HEK293 (cell line): ENCODE results near the gene RDM1.

Experiments used
- HOXD13 ChIP-seq: sonication (generic); formaldehyde crosslinking; IDR thresholded peaks from 2 replicates; pipeline ENCODE4 v1.8.0; 2022; ENCODE audit warnings: missing genetic modification reagents, borderline replicate concordance
- RBAK ChIP-seq: fragments of 450-650 bp; formaldehyde crosslinking; IDR thresholded peaks from 2 replicates; pipeline ENCODE4 v1.5.1; 2016; ENCODE audit warnings: missing biosample characterization, missing genetic modification characterization
- SP7 ChIP-seq: fragments of 450-650 bp; formaldehyde crosslinking; IDR thresholded peaks from 2 replicates; pipeline ENCODE4 v1.5.1; 2016; ENCODE audit warnings: missing biosample characterization, missing genetic modification characterization
- YY1 ChIP-seq: fragments of 450-650 bp; formaldehyde crosslinking; IDR thresholded peaks from 2 replicates; pipeline ENCODE4 v1.5.1; 2018; ENCODE audit warnings: missing biosample characterization, missing genetic modification characterization
- ZBTB8A ChIP-seq: fragments of 450-650 bp; formaldehyde crosslinking; IDR thresholded peaks from 2 replicates; pipeline ENCODE4 v1.5.1; 2016; ENCODE audit warnings: missing biosample characterization, missing genetic modification characterization
- ZNF10 ChIP-seq: fragments of 450-650 bp; formaldehyde crosslinking; IDR thresholded peaks from 2 replicates; pipeline ENCODE4 v1.5.1; 2017; ENCODE audit warnings: missing biosample characterization, missing genetic modification characterization
- ZNF155 ChIP-seq: fragments of 450-650 bp; formaldehyde crosslinking; IDR thresholded peaks from 2 replicates; pipeline ENCODE4 v1.5.1; 2016; ENCODE audit warnings: missing biosample characterization, missing genetic modification characterization
- ZNF335 ChIP-seq: fragments of 450-650 bp; formaldehyde crosslinking; conservative IDR thresholded peaks from 2 replicates; pipeline ENCODE4 v1.5.1; 2016; ENCODE audit warnings: missing biosample characterization, missing genetic modification characterization
- ZNF341 ChIP-seq: fragments of 450-650 bp; formaldehyde crosslinking; IDR thresholded peaks from 2 replicates; pipeline ENCODE4; 2016; ENCODE audit warnings: low read depth, missing biosample characterization, missing genetic modification characterization
- ZNF510 ChIP-seq: fragments of 450-650 bp; formaldehyde crosslinking; IDR thresholded peaks from 2 replicates; pipeline ENCODE4 v1.5.1; 2018; ENCODE audit warnings: mild to moderate bottlenecking, missing genetic modification characterization, missing biosample characterization; ENCODE audit not compliant: insufficient replicate concordance
- ZNF521 ChIP-seq: fragments of 450-650 bp; formaldehyde crosslinking; IDR thresholded peaks from 2 replicates; pipeline ENCODE4 v1.5.1; 2017; ENCODE audit warnings: missing biosample characterization, mild to moderate bottlenecking, missing genetic modification characterization
- TF ChIP-seq, protein P1 (sequence below): fragments of 450-650 bp; formaldehyde crosslinking; IDR thresholded peaks from 2 replicates; pipeline ENCODE4 v1.5.1; 2016; ENCODE audit warnings: missing biosample characterization, missing genetic modification characterization
- TF ChIP-seq, protein P2 (sequence below): fragments of 450-650 bp; formaldehyde crosslinking; IDR thresholded peaks from 2 replicates; pipeline ENCODE4 v1.5.1; 2016; ENCODE audit warnings: missing biosample characterization, missing genetic modification characterization, borderline replicate concordance
- TF ChIP-seq, protein P3 (sequence below): fragments of 450-650 bp; formaldehyde crosslinking; IDR thresholded peaks from 2 replicates; pipeline ENCODE4 v1.5.1; 2016; ENCODE audit warnings: missing biosample characterization, missing genetic modification characterization

DNA sequence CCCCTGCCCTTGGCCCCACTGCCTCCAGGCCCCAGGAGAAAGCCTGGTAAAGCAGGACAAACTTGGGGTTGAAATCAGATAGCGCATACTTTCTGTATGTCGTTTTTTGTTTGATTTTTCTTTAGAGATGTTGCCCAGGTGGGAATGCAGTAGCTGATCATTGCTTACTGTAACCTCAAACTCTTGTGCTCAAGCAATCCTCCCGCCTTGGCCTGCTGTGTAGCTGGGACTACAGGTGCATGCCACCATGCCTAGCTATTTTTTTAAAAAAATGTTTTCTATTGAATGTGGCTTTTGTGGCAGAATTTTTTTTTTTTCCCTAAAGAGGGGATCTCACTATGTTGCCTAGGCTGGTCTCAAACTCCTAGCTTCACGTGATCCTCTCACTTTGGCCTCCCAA lies 39.3 kb downstream of the RDM1 start:
- TF ChIP-seq SP7 (tag by site-specific recombination) (no peak), YY1 (no peak), ZNF521 (tag by site-specific recombination) (no peak), ZNF155 (tag by site-specific recombination) (no peak), HOXD13 (CRISPR knock-in tag) (no peak), ZNF510 (tag by site-specific recombination) (no peak), RBAK (tag by site-specific recombination) (no peak), ZNF10 (tag by site-specific recombination) (no peak), ZBTB8A (tag by site-specific recombination) (no peak), ZNF335 (no peak), ZNF341 (tag by site-specific recombination) (no peak)
- TF ChIP-seq, protein P1, sequence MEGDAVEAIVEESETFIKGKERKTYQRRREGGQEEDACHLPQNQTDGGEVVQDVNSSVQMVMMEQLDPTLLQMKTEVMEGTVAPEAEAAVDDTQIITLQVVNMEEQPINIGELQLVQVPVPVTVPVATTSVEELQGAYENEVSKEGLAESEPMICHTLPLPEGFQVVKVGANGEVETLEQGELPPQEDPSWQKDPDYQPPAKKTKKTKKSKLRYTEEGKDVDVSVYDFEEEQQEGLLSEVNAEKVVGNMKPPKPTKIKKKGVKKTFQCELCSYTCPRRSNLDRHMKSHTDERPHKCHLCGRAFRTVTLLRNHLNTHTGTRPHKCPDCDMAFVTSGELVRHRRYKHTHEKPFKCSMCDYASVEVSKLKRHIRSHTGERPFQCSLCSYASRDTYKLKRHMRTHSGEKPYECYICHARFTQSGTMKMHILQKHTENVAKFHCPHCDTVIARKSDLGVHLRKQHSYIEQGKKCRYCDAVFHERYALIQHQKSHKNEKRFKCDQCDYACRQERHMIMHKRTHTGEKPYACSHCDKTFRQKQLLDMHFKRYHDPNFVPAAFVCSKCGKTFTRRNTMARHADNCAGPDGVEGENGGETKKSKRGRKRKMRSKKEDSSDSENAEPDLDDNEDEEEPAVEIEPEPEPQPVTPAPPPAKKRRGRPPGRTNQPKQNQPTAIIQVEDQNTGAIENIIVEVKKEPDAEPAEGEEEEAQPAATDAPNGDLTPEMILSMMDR (tag by site-specific recombination) = no peak
- TF ChIP-seq, protein P2, sequence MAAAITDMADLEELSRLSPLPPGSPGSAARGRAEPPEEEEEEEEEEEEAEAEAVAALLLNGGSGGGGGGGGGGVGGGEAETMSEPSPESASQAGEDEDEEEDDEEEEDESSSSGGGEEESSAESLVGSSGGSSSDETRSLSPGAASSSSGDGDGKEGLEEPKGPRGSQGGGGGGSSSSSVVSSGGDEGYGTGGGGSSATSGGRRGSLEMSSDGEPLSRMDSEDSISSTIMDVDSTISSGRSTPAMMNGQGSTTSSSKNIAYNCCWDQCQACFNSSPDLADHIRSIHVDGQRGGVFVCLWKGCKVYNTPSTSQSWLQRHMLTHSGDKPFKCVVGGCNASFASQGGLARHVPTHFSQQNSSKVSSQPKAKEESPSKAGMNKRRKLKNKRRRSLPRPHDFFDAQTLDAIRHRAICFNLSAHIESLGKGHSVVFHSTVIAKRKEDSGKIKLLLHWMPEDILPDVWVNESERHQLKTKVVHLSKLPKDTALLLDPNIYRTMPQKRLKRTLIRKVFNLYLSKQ (tag by site-specific recombination) = no peak
- TF ChIP-seq, protein P3, sequence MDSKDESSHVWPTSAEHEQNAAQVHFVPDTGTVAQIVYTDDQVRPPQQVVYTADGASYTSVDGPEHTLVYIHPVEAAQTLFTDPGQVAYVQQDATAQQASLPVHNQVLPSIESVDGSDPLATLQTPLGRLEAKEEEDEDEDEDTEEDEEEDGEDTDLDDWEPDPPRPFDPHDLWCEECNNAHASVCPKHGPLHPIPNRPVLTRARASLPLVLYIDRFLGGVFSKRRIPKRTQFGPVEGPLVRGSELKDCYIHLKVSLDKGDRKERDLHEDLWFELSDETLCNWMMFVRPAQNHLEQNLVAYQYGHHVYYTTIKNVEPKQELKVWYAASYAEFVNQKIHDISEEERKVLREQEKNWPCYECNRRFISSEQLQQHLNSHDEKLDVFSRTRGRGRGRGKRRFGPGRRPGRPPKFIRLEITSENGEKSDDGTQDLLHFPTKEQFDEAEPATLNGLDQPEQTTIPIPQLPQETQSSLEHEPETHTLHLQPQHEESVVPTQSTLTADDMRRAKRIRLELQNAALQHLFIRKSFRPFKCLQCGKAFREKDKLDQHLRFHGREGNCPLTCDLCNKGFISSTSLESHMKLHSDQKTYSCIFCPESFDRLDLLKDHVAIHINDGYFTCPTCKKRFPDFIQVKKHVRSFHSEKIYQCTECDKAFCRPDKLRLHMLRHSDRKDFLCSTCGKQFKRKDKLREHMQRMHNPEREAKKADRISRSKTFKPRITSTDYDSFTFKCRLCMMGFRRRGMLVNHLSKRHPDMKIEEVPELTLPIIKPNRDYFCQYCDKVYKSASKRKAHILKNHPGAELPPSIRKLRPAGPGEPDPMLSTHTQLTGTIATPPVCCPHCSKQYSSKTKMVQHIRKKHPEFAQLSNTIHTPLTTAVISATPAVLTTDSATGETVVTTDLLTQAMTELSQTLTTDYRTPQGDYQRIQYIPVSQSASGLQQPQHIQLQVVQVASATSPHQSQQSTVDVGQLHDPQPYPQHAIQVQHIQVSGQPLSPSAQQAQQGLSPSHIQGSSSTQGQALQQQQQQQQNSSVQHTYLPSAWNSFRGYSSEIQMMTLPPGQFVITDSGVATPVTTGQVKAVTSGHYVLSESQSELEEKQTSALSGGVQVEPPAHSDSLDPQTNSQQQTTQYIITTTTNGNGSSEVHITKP (tag by site-specific recombination) = no peak
